ENCODE measurements around the gene ASPG.

DNA sequence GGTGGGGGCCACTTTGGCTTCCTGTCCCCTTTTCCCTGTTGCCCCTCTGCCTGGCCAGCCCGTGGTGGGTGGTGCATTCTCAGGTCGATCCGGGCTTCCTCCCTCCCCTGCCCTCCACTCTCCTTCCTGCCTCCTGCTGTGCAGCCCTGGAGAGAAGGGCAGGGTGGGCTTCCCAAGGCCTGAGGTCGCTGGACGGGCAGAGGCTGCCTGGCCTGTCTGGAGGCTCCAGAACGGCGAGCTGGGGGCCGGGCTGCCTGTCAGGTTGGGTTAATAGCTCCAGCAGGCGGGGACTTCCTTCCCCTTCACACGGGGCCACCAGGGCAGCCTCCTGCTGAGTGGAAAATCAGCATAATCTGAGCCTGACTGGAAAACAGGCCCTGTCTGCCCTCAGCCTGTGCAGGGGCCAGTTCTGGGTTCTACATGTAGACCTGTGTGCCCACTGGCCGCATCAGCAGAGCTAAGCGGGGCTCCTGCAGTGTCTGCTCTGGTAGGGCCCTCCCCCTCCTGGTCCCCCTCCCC, 64.2 kb downstream of the ASPG start:
- TF ChIP-seq, protein P1, sequence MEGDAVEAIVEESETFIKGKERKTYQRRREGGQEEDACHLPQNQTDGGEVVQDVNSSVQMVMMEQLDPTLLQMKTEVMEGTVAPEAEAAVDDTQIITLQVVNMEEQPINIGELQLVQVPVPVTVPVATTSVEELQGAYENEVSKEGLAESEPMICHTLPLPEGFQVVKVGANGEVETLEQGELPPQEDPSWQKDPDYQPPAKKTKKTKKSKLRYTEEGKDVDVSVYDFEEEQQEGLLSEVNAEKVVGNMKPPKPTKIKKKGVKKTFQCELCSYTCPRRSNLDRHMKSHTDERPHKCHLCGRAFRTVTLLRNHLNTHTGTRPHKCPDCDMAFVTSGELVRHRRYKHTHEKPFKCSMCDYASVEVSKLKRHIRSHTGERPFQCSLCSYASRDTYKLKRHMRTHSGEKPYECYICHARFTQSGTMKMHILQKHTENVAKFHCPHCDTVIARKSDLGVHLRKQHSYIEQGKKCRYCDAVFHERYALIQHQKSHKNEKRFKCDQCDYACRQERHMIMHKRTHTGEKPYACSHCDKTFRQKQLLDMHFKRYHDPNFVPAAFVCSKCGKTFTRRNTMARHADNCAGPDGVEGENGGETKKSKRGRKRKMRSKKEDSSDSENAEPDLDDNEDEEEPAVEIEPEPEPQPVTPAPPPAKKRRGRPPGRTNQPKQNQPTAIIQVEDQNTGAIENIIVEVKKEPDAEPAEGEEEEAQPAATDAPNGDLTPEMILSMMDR (IDR thresholded peaks at IDR 0.05; ENCODE audit: poor library complexity) = no peak
- TF ChIP-seq EZH2 (IDR thresholded peaks at IDR 0.05; ENCODE audit: borderline replicate concordance) (no peak), EZH2phosphoT487 (IDR thresholded peaks at IDR 0.05; ENCODE audit: low read depth, severe bottlenecking, unreplicated experiment) (no peak)

All from hepatocyte (in vitro differentiated cells).